Endothelial cell of umbilical vein (primary cell): ENCODE results near the gene PLCG2. TPM values are rescaled to one million over a fixed set of nuclear protein-coding genes. Genes with fewer than 3 reads are reported as not detected.

Experiments used
- BruUV-seq: library from RNA; stranded (reverse); fragments of 400-500 nt; replicated peaks from 2 replicates; lab custom pipeline; 2021; lab: Mats Ljungman, UMichigan
- CTCF ChIA-PET: fragments of 300-600, 350-600 bp; sonication (Branson Sonifier 250); formaldehyde crosslinking; loops from one replicate; lab custom pipeline; 2021; ENCODE audit warnings: antibody characterized with exemption, inconsistent platforms; lab: Charles Lee
- POLR2A ChIA-PET: fragments of 300-600, 350-600 bp; sonication (Branson Sonifier 250); formaldehyde crosslinking; loops from one replicate; lab custom pipeline; 2021; ENCODE audit warnings: antibody characterized with exemption, inconsistent platforms; lab: Charles Lee
- DNase-seq: peaks from one replicate; pipeline ENCODE4 v3.0.0-alpha.2; 2011; ENCODE audit warnings: low read depth, low spot score
- FAIRE-seq: peaks from 2 replicates; lab custom pipeline; 2011; peaks lifted over from hg19 to GRCh38; lab: Jason Lieb, UNC
- H2AFZ ChIP-seq: 2 replicates; pipeline ENCODE4 v1.6.0; 2012; ENCODE audit warnings: low read depth, low read length, control low read depth, inconsistent platforms
- H3K27ac ChIP-seq: 2 replicates; pipeline ENCODE4 v1.5.1; 2011; ENCODE audit warnings: low read depth, mild to moderate bottlenecking, control low read depth, low read length, moderate library complexity; ENCODE audit not compliant: insufficient read depth
- H3K27me3 ChIP-seq, 2 experiments: 2 replicates each; pipeline versions ENCODE4 v1.6.0 to v1.6.1; 2011; ENCODE audit warnings: low read length in 2 of 2, mixed read lengths in 1 of 2; ENCODE audit not compliant: control insufficient read depth in 2 of 2, insufficient read depth in 2 of 2
- H3K36me3 ChIP-seq, 2 experiments: 2 replicates in 1 of 2; 3 replicates in 1 of 2; pipeline ENCODE4 v1.5.1; 2011; ENCODE audit warnings: low read length in 2 of 2, mild to moderate bottlenecking in 1 of 2, moderate library complexity in 1 of 2; ENCODE audit not compliant: control insufficient read depth in 2 of 2, insufficient read depth in 2 of 2; ENCODE audit errors: extremely low read depth in 1 of 2
- H3K4me1 ChIP-seq: 3 replicates; pipeline ENCODE4 v1.5.1; 2011; ENCODE audit warnings: mild to moderate bottlenecking, low read length; ENCODE audit not compliant: control insufficient read depth, insufficient read depth; ENCODE audit errors: extremely low read depth
- H3K4me2 ChIP-seq: 2 replicates; pipeline ENCODE4 v1.6.1; 2011; ENCODE audit warnings: low read length, control low read depth, mixed read lengths; ENCODE audit not compliant: insufficient read depth
- H3K4me3 ChIP-seq, 3 experiments: fragments of 200-600 bp in 1 of 3; sonication (generic), shearing (Covaris generic) in 1 of 3; replicated peaks in 1 of 3; 2 replicates each; pipeline ENCODE4 v1.5.1; 2011 to 2016; ENCODE audit warnings: control low read depth in 3 of 3, low read length in 3 of 3, mild to moderate bottlenecking in 2 of 3, inconsistent platforms in 1 of 3, low read depth in 1 of 3, moderate library complexity in 1 of 3; ENCODE audit not compliant: insufficient read depth in 1 of 3
- H3K79me2 ChIP-seq: 2 replicates; pipeline ENCODE4 v1.6.0; 2012; ENCODE audit warnings: low read length, inconsistent platforms; ENCODE audit not compliant: control insufficient read depth, insufficient read depth
- H3K9ac ChIP-seq: replicated peaks from 2 replicates; pipeline ENCODE3; 2011; ENCODE audit warnings: low read length, control low read depth; ENCODE audit not compliant: insufficient read depth; ENCODE audit errors: extremely low read depth
- H3K9me1 ChIP-seq: replicated peaks from 3 replicates; pipeline ENCODE4 v1.6.0; 2011; ENCODE audit warnings: mild to moderate bottlenecking, low read length; ENCODE audit not compliant: control insufficient read depth, insufficient read depth; ENCODE audit errors: extremely low read depth
- H3K9me3 ChIP-seq: replicated peaks from 2 replicates; pipeline ENCODE4 v1.5.1; 2012; ENCODE audit warnings: low read length, inconsistent platforms; ENCODE audit not compliant: control insufficient read depth, insufficient read depth
- H4K20me1 ChIP-seq: replicated peaks from 2 replicates; pipeline ENCODE3; 2011; ENCODE audit warnings: mild to moderate bottlenecking, low read length; ENCODE audit not compliant: control insufficient read depth, insufficient read depth; ENCODE audit errors: extremely low read depth
- EZH2 ChIP-seq: IDR thresholded peaks from 2 replicates; pipeline ENCODE4 v1.6.1; 2012; ENCODE audit warnings: borderline replicate concordance, low read depth, mild to moderate bottlenecking, moderate library complexity, low read length, inconsistent platforms; ENCODE audit not compliant: severe bottlenecking
- FOS ChIP-seq: IDR thresholded peaks from 2 replicates; pipeline ENCODE4 v1.6.1; 2011; ENCODE audit warnings: mild to moderate bottlenecking, low read length, moderate library complexity, borderline replicate concordance; ENCODE audit not compliant: insufficient read depth
- GATA2 ChIP-seq: IDR thresholded peaks from 2 replicates; pipeline ENCODE4 v1.7.0; 2011; ENCODE audit warnings: low read depth, mild to moderate bottlenecking, moderate library complexity, mixed read lengths, low read length; ENCODE audit not compliant: insufficient read length, insufficient read depth
- JUN ChIP-seq: IDR thresholded peaks from 2 replicates; pipeline ENCODE4 v1.6.1; 2011; ENCODE audit warnings: borderline replicate concordance, low read depth; ENCODE audit not compliant: insufficient read length, insufficient read depth
- MAX ChIP-seq: IDR thresholded peaks from 2 replicates; pipeline ENCODE4 v1.6.1; 2011; ENCODE audit not compliant: insufficient read depth, insufficient read length
- MYC ChIP-seq: IDR thresholded peaks from one replicate; pipeline ENCODE4 v1.6.1; 2011; ENCODE audit warnings: mild to moderate bottlenecking, low read depth, low read length
- POLR2A ChIP-seq: IDR thresholded peaks from 2 replicates; pipeline ENCODE4 v1.6.1; 2012; ENCODE audit warnings: low read depth, mild to moderate bottlenecking, control low read depth, low read length
- POLR2AphosphoS5 ChIP-seq: IDR thresholded peaks from 2 replicates; pipeline ENCODE4 v1.6.1; 2012; ENCODE audit warnings: low read depth, mild to moderate bottlenecking, control low read depth, low read length, moderate library complexity; ENCODE audit not compliant: insufficient read depth
- dilution Hi-C: fragments of 300-500 bp; cut with MboI; formaldehyde crosslinking; loops from one replicate; pipeline ENCODE4 v1.15.0; 2019; ENCODE audit warnings: low sequenced_read_pairs; ENCODE audit not compliant: extremely low pct_ligation_motif_present
- intact Hi-C: fragments of 100-400 bp; cut with micrococcal nuclease; formaldehyde crosslinking; loops from one replicate; pipeline ENCODE4 v1.10.0; 2022
- polyA plus RNA-seq, 4 experiments: library from polyadenylated mRNA; depleted of rRNA in 3 of 4; stranded (reverse) in 3 of 4; unstranded in 1 of 4; fragments of >200 nt; gene quantifications; 2 replicates each; pipeline versions ENCODE4 v1.2.1 to v1.2.3, GENCODE V29; 2011 to 2012; ENCODE audit warnings: missing spikeins in 1 of 4
- total RNA-seq: library from RNA; stranded (reverse); gene quantifications from 2 replicates; pipeline ENCODE4 v1.2.3, GENCODE V29; 2021
- TF ChIP-seq, protein P1 (sequence below), 2 donors: IDR thresholded peaks; 1 replicate in 1 of 2; 2 replicates in 1 of 2; pipeline ENCODE4 v1.5.1; 2011; ENCODE audit warnings: low read length in 2 of 2, mild to moderate bottlenecking in 2 of 2, moderate library complexity in 2 of 2, control low read depth in 1 of 2, inconsistent platforms in 1 of 2, low read depth in 1 of 2; ENCODE audit not compliant: insufficient read depth in 1 of 2; ENCODE audit errors: extremely low read depth in 1 of 2

PLCG2 gene
- total and polyA plus RNA-seq, 2 donors (not counting 3 experiments of a cell fraction or from before 2014, with no cell fraction given) = 10.8 to 13.6 TPM

DNA sequence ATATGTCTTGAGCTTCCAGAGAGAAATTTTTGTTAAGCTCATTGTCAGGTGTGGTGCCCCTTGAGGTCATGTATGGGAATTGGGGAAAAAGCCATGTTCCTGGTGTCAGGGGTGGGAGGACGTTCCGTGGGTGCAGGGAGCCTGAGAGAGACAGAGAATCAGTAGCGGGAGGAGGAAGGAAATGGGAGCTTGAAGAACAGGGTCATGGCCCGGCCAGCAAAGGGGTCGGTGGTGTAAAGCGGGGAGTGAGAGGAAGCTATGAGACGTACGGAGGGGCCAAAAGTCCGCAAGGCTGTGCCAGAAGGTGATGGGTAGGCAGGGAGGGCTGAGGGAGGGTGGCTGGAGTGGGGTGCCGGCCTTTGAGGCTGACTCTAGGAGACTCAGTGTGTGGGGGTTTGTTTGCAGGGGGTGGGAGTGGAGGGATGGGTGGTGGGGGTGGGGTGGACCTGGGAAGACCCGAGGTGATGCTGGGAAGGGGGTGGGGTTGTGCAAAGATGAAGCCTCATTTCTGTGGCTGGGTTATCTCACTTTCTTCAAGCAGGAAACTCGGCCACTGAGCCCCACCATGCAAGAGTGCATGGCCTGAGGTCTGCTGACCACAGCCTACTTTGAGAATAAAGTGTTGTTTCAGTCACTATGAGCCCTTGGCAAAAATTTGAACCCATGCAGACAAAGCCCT is 63.6 kb downstream of the PLCG2 start:
- H2AFZ ChIP-seq = no peak overlapping the region
- H3K79me2 ChIP-seq = no peaks in the 10 kb centered on the region
- H3K27me3 ChIP-seq = no peaks in the 10 kb centered on the region
- no TSS peak for BruUV-seq
- POLR2A ChIA-PET = no interaction called here
- TF ChIP-seq POLR2A = no peak
- no peak for TF ChIP-seq JUN
- no peak for TF ChIP-seq GATA2
- TF ChIP-seq MYC = no peak
- no peak for TF ChIP-seq MAX
- no peak for TF ChIP-seq FOS
- no peak for TF ChIP-seq POLR2AphosphoS5
- TF ChIP-seq EZH2 = no peak
- TF ChIP-seq, protein P1, sequence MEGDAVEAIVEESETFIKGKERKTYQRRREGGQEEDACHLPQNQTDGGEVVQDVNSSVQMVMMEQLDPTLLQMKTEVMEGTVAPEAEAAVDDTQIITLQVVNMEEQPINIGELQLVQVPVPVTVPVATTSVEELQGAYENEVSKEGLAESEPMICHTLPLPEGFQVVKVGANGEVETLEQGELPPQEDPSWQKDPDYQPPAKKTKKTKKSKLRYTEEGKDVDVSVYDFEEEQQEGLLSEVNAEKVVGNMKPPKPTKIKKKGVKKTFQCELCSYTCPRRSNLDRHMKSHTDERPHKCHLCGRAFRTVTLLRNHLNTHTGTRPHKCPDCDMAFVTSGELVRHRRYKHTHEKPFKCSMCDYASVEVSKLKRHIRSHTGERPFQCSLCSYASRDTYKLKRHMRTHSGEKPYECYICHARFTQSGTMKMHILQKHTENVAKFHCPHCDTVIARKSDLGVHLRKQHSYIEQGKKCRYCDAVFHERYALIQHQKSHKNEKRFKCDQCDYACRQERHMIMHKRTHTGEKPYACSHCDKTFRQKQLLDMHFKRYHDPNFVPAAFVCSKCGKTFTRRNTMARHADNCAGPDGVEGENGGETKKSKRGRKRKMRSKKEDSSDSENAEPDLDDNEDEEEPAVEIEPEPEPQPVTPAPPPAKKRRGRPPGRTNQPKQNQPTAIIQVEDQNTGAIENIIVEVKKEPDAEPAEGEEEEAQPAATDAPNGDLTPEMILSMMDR (IDR thresholded peaks at IDR 0.05; ENCODE audit: extremely low read depth in 1 of 2, insufficient read depth in 1 of 2, low read depth in 1 of 2, low read length in 2 of 2) = no peak
- no peaks in the 10 kb centered on the region for H3K36me3 ChIP-seq
- intact Hi-C loops = no loop called here
- DNase-seq (no peak), FAIRE-seq (no peak)
- H3K4me2 ChIP-seq = no peak overlapping the region
- CTCF ChIA-PET = no interaction called here
- dilution Hi-C loops = no loop called here
- no peaks in the 10 kb centered on the region for H3K9me3 ChIP-seq
- H3K4me1 ChIP-seq = peaks cover 7% of the 10 kb centered on the region
- no peak overlapping the region for H3K4me3 ChIP-seq
- H3K9ac ChIP-seq = no peak overlapping the region
- no peak overlapping the region for H3K27ac ChIP-seq
- H3K9me1 ChIP-seq = no peaks in the 10 kb centered on the region
- no peaks in the 10 kb centered on the region for H4K20me1 ChIP-seq
